ENCODE measurements around the gene MADCAM1.
"Not testable (repeated sequence)": the region's sequence is repeated elsewhere in the genome, so short reads cannot be mapped to it uniquely, and the experiment has no call there.

MADCAM1 gene

GRCh38 chr19:496112-496665 lies at the start of gene MADCAM1:
Gene MADCAM1 (plus strand): TSS chr19:496486. CDS start chr19:496500, 14 bp downstream.
- no peak for DNase-seq (ENCODE audit: low spot score)

GRCh38 chr19:447064-447426 lies 49.2 kb upstream of the MADCAM1 start:
- DNase-seq (ENCODE audit: low spot score): no peak

GRCh38 chr19:447816-448560 lies 48.3 kb upstream of the MADCAM1 start:
- no peak for DNase-seq (ENCODE audit: low spot score)

GRCh38 chr19:449916-450315 lies 46.4 kb upstream of the MADCAM1 start:
- no peak for DNase-seq (ENCODE audit: low spot score)

- not testable (repeated sequence) for DNase-seq (ENCODE audit: low spot score)
Observed at GRCh38 chr19:450912-451481, 45.3 kb upstream of the MADCAM1 start.

GRCh38 chr19:452829-453228 lies 43.5 kb upstream of the MADCAM1 start:
- no peak for DNase-seq (ENCODE audit: low spot score)

GRCh38 chr19:453606-454005 lies 42.7 kb upstream of the MADCAM1 start:
- DNase-seq (ENCODE audit: low spot score): no peak

GRCh38 chr19:455031-455705 lies 41.1 kb upstream of the MADCAM1 start:
- DNase-seq (ENCODE audit: low spot score): no peak

GRCh38 chr19:455851-456546 lies 40.3 kb upstream of the MADCAM1 start:
- DNase-seq (ENCODE audit: low spot score): no peak

GRCh38 chr19:456547-457110 lies 39.7 kb upstream of the MADCAM1 start:
- no peak for DNase-seq (ENCODE audit: low spot score)

- DNase-seq (ENCODE audit: low spot score): no peak
Observed at GRCh38 chr19:457636-458035, 38.6 kb upstream of the MADCAM1 start.

- DNase-seq (ENCODE audit: low spot score): no peak
Observed at GRCh38 chr19:458091-459042, 37.9 kb upstream of the MADCAM1 start.

- no peak for DNase-seq (ENCODE audit: low spot score)
Observed at GRCh38 chr19:459724-460511, 36.4 kb upstream of the MADCAM1 start.

- no peak for DNase-seq (ENCODE audit: low spot score)
Observed at GRCh38 chr19:460877-461720, 35.2 kb upstream of the MADCAM1 start, which contains the start of gene SHC2. Gene SHC2 (minus strand): TSS chr19:461033. CDS start chr19:460996, 37 bp downstream.

- DNase-seq (ENCODE audit: low spot score): no peak
Observed at GRCh38 chr19:461721-462551, 34.4 kb upstream of the MADCAM1 start.

- DNase-seq (ENCODE audit: low spot score): no peak
Observed at GRCh38 chr19:463483-464207, 32.6 kb upstream of the MADCAM1 start.

- DNase-seq (ENCODE audit: low spot score): no peak
Observed at GRCh38 chr19:464208-464545, 32.1 kb upstream of the MADCAM1 start.
